ENCODE data around the gene JPH3.

Gene JPH3

GRCh38 chr16:87669672-87670071 lies 67.4 kb downstream of the JPH3 start:
- H3K4me3 ChIP-seq (ENCODE audit: low read depth, low read length), result no peak overlapping the region
- TF ChIP-seq, protein P1, sequence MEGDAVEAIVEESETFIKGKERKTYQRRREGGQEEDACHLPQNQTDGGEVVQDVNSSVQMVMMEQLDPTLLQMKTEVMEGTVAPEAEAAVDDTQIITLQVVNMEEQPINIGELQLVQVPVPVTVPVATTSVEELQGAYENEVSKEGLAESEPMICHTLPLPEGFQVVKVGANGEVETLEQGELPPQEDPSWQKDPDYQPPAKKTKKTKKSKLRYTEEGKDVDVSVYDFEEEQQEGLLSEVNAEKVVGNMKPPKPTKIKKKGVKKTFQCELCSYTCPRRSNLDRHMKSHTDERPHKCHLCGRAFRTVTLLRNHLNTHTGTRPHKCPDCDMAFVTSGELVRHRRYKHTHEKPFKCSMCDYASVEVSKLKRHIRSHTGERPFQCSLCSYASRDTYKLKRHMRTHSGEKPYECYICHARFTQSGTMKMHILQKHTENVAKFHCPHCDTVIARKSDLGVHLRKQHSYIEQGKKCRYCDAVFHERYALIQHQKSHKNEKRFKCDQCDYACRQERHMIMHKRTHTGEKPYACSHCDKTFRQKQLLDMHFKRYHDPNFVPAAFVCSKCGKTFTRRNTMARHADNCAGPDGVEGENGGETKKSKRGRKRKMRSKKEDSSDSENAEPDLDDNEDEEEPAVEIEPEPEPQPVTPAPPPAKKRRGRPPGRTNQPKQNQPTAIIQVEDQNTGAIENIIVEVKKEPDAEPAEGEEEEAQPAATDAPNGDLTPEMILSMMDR (IDR thresholded peaks at IDR 0.05; ENCODE audit: borderline replicate concordance, insufficient read depth, low read depth, low read length), result no peak

GRCh38 chr16:87671221-87671620 lies 68.9 kb downstream of the JPH3 start:
- TF ChIP-seq, protein P1 (IDR thresholded peaks at IDR 0.05; ENCODE audit: borderline replicate concordance, insufficient read depth, low read depth, low read length), result no peak
- no peak overlapping the region for H3K4me3 ChIP-seq (ENCODE audit: low read depth, low read length)

DNA sequence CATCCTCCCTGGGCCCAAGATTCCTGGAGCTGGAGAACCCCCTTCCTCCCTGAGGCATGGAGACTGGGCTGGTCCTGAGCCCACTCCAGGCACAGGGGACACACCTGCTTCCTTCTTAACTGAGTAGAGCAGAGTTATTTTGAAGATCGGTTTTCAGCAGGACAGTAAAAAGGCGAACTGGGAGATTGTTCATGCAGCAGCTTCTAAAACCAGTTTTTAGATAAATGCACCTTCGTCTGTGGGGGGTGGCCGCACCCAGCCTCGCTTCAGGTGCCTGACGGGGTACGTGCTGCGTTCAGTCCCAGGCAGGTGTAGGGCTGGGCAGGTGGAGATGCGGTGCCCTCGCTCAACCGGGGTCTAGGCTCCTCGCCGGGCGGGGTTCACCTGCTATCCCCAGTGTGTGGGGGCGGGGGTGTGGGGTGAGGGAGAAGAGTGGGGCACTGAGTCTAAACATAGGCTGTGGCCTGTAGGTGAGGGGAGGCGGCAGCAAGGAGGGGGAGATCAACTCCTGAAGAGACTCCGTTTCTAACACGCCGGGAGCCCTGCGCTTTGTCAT lies 69.5 kb downstream of the JPH3 start:
- H3K4me3 ChIP-seq (ENCODE audit: low read depth, low read length), result no peak overlapping the region
- TF ChIP-seq, protein P1 (IDR thresholded peaks at IDR 0.05; ENCODE audit: borderline replicate concordance, insufficient read depth, low read depth, low read length), result no peak

GRCh38 chr16:87674419-87674818 lies 72.1 kb downstream of the JPH3 start:
- no peak overlapping the region for H3K4me3 ChIP-seq (ENCODE audit: low read depth, low read length)
- TF ChIP-seq, protein P1 (IDR thresholded peaks at IDR 0.05; ENCODE audit: borderline replicate concordance, insufficient read depth, low read depth, low read length), result no peak

DNA sequence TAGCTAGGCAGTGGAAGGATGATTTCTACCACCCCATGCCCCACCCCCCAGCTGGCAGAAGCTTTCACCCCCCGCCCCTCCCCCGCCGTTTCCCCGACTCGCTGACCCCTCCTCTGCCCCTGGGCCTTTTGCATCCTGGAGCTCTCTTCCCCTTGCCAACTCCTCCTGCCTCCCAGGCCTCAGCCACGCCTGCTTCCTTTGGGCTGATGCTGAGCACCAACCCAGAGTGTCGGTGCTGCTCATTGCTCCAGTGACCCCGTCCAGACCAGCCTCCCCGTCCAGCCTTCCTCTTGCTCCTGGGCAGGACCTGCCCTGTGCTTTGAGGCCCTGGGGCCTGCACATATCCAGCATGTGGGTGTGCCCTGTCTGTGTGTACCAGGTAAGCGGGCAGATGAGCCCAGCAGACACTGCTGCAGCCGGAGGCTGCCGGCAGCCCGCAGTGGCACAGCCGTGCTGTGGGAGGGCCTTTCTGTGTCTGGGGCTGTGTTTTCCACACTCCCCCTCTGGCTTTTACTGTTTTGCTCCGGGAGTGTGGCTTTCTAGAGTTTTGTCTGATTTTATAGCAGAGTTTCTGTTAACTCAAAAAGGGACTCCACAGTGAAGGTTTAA lies 72.9 kb downstream of the JPH3 start:
- H3K4me3 ChIP-seq (ENCODE audit: low read depth, low read length), result no peak overlapping the region
- TF ChIP-seq, protein P1 (IDR thresholded peaks at IDR 0.05; ENCODE audit: borderline replicate concordance, insufficient read depth, low read depth, low read length), result no peak

DNA sequence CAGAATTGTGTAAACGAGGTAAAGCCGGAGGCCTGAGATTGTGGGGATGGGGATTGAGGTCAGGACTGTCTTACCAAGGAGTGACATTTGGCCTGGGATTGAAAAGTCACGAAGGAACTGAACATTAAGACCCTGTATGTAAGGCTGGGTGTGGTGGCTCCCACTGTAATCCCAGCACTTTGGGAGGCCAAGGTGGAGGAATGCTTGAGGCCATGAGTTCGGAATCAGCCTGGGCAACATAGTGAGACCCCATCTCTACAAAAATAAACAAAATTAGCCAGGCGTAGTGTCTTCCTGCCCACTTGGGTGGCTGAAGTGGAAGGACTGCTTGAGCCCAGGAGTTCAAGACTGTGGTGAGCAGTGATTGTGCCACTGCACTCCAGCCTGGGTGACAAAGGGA lies 75.5 kb downstream of the JPH3 start:
- H3K4me3 ChIP-seq (ENCODE audit: low read depth, low read length), result no peak overlapping the region
- TF ChIP-seq, protein P1 (IDR thresholded peaks at IDR 0.05; ENCODE audit: borderline replicate concordance, insufficient read depth, low read depth, low read length), result no peak

GRCh38 chr16:87678618-87679017 lies 76.3 kb downstream of the JPH3 start:
- H3K4me3 ChIP-seq (ENCODE audit: low read depth, low read length), result no peak overlapping the region
- TF ChIP-seq, protein P1 (IDR thresholded peaks at IDR 0.05; ENCODE audit: borderline replicate concordance, insufficient read depth, low read depth, low read length), result no peak

Measured in GM12875 (cell line).